ENCODE measurements around the gene MRPS27.

Gene MRPS27

GRCh38 chr5:72203251-72203845, 116.7 kb downstream of the MRPS27 start:
- H3K4me3 ChIP-seq (ENCODE audit: low read depth, low read length), result no peak overlapping the region
- TF ChIP-seq CTCF (IDR thresholded peaks at IDR 0.05; ENCODE audit: borderline replicate concordance, insufficient read depth, low read depth, low read length), result no peak

DNA sequence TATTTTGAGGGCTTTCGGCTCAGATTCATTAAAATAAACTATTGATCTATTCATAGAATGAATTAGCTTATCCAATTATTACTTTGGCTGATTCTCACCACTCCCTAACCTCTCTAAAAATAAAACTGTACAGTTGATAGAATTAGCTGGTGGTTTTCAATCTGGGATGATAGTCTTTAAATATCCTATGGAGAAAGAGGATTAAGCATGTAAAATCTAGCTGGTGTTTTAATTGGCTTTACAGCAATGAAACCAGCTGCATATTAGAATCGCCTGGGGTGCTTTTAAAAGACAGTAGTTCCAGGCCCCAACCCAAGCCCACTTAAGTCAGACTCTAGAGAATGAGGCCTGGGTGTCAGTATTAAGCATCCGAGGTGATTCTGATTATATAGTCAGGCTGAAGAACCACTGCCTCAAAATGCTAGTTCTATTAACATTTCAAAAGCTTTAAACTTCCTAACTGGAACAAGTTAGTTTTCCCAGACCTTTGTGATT, 117.7 kb downstream of the MRPS27 start:
- H3K4me3 ChIP-seq (ENCODE audit: low read depth, low read length), result no peak overlapping the region
- TF ChIP-seq CTCF (IDR thresholded peaks at IDR 0.05; ENCODE audit: borderline replicate concordance, insufficient read depth, low read depth, low read length), result no peak

DNA sequence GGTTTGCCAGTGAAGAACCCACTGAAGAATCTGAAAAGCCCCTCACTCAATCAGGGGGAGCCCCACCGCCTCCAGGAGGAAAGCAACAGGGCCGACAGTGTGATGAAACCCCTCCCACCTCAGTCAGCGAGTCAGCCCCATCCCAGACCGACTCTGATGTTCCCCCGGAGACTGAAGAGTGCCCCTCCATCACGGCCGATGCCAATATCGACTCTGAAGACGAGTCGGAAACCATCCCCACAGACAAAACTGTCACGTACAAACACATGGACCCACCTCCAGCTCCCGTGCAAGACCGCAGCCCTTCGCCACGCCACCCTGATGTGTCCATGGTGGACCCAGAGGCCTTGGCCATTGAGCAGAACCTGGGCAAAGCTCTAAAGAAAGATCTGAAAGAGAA, 120.4 kb downstream of the MRPS27 start:
- H3K4me3 ChIP-seq (ENCODE audit: low read depth, low read length), result no peak overlapping the region
- TF ChIP-seq CTCF (IDR thresholded peaks at IDR 0.05; ENCODE audit: borderline replicate concordance, insufficient read depth, low read depth, low read length), result no peak

GRCh38 chr5:72197393-72197792, 122.6 kb downstream of the MRPS27 start:
- no peak overlapping the region for H3K4me3 ChIP-seq (ENCODE audit: low read depth, low read length)
- no peak for TF ChIP-seq CTCF (IDR thresholded peaks at IDR 0.05; ENCODE audit: borderline replicate concordance, insufficient read depth, low read depth, low read length)

GRCh38 chr5:72195581-72195980, 124.5 kb downstream of the MRPS27 start:
- TF ChIP-seq CTCF (IDR thresholded peaks at IDR 0.05; ENCODE audit: borderline replicate concordance, insufficient read depth, low read depth, low read length), result no peak
- no peak overlapping the region for H3K4me3 ChIP-seq (ENCODE audit: low read depth, low read length)

- TF ChIP-seq CTCF (IDR thresholded peaks at IDR 0.05; ENCODE audit: borderline replicate concordance, insufficient read depth, low read depth, low read length), result no peak
- H3K4me3 ChIP-seq (ENCODE audit: low read depth, low read length), result no peak overlapping the region
Observed at GRCh38 chr5:72194846-72195245, 125.2 kb downstream of the MRPS27 start.

GRCh38 chr5:72191404-72191803, 128.6 kb downstream of the MRPS27 start:
- no peak overlapping the region for H3K4me3 ChIP-seq (ENCODE audit: low read depth, low read length)
- no peak for TF ChIP-seq CTCF (IDR thresholded peaks at IDR 0.05; ENCODE audit: borderline replicate concordance, insufficient read depth, low read depth, low read length)

Measured in GM12875 (cell line).